HG02678 (cell line): ENCODE results near the gene AFF2.

ENCODE experiments used
- ATAC-seq: cut with Tn5 transposase; IDR thresholded peaks from one replicate; pipeline ENCODE4 v1.9.1; 2021; ENCODE audit warnings: mild to moderate bottlenecking, moderate library complexity; ENCODE audit not compliant: unreplicated experiment

The AFF2 gene

GRCh38 chrX:148500423-148501385 lies at the start of gene AFF2:
Gene AFF2, plus strand, starts transcription at chrX:148500617. Its CDS starts 481 bp downstream, at chrX:148501098.
- ATAC-seq = peak; percentile 69

GRCh38 chrX:148457279-148457678 lies 43.1 kb upstream of the AFF2 start:
- peak; percentile 42 for ATAC-seq

GRCh38 chrX:148459343-148459742 lies 41.1 kb upstream of the AFF2 start:
- peak; percentile 94 for ATAC-seq

- peak; percentile 90 for ATAC-seq
Observed at GRCh38 chrX:148466292-148466691, 34.1 kb upstream of the AFF2 start.

- ATAC-seq = no peak
Observed at GRCh38 chrX:148470324-148470723, 30.1 kb upstream of the AFF2 start.

- ATAC-seq = no peak
Observed at GRCh38 chrX:148474030-148474429, 26.4 kb upstream of the AFF2 start.

- no peak for ATAC-seq
Observed at GRCh38 chrX:148492057-148492456, 8.4 kb upstream of the AFF2 start.

- no peak for ATAC-seq
Observed at GRCh38 chrX:148495176-148495575, 5.2 kb upstream of the AFF2 start.

- ATAC-seq = no peak
Observed at GRCh38 chrX:148498067-148498466, 2.4 kb upstream of the AFF2 start.

GRCh38 chrX:148499638-148500422 lies 587 bp upstream of the AFF2 start:
- ATAC-seq = no peak

GRCh38 chrX:148501386-148502066 lies 1.1 kb downstream of the AFF2 start:
- ATAC-seq = no peak

GRCh38 chrX:148504506-148504905 lies 4.1 kb downstream of the AFF2 start:
- ATAC-seq = no peak

GRCh38 chrX:148507418-148507817 lies 7.0 kb downstream of the AFF2 start:
- ATAC-seq = no peak

- ATAC-seq = no peak
Observed at GRCh38 chrX:148512453-148512852, 12.0 kb downstream of the AFF2 start.

- ATAC-seq = no peak
Observed at GRCh38 chrX:148513661-148514060, 13.2 kb downstream of the AFF2 start.

GRCh38 chrX:148517176-148517575 lies 16.8 kb downstream of the AFF2 start:
- ATAC-seq = no peak

- no peak for ATAC-seq
Observed at GRCh38 chrX:148522006-148522405, 21.6 kb downstream of the AFF2 start.

GRCh38 chrX:148523303-148524080 lies 23.1 kb downstream of the AFF2 start:
- ATAC-seq = no peak

- no peak for ATAC-seq
Observed at GRCh38 chrX:148530464-148531077, 30.2 kb downstream of the AFF2 start.

GRCh38 chrX:148534291-148534690 lies 33.9 kb downstream of the AFF2 start:
- ATAC-seq = no peak
